Endothelial cell of umbilical vein (primary cell): ENCODE measurements around the gene SRP68. TPM values are rescaled to one million over a fixed set of nuclear protein-coding genes. Genes with fewer than 3 reads are reported as not detected.

Source experiments
- BruUV-seq: library from RNA; stranded (reverse); fragments of 400-500 nt; replicated peaks from 2 replicates; lab custom pipeline; 2021; lab: Mats Ljungman, UMichigan
- CTCF ChIA-PET: fragments of 300-600, 350-600 bp; sonication (Branson Sonifier 250); formaldehyde crosslinking; loops from one replicate; lab custom pipeline; 2021; ENCODE audit warnings: antibody characterized with exemption, inconsistent platforms; lab: Charles Lee
- POLR2A ChIA-PET: fragments of 300-600, 350-600 bp; sonication (Branson Sonifier 250); formaldehyde crosslinking; loops from one replicate; lab custom pipeline; 2021; ENCODE audit warnings: antibody characterized with exemption, inconsistent platforms; lab: Charles Lee
- DNase-seq: peaks from one replicate; pipeline ENCODE4 v3.0.0-alpha.2; 2011; ENCODE audit warnings: low read depth, low spot score
- FAIRE-seq: peaks from 2 replicates; lab custom pipeline; 2011; peaks lifted over from hg19 to GRCh38; lab: Jason Lieb, UNC
- H2AFZ ChIP-seq: 2 replicates; pipeline ENCODE4 v1.6.0; 2012; ENCODE audit warnings: low read depth, low read length, control low read depth, inconsistent platforms
- H3K27ac ChIP-seq: 2 replicates; pipeline ENCODE4 v1.5.1; 2011; ENCODE audit warnings: low read depth, mild to moderate bottlenecking, control low read depth, low read length, moderate library complexity; ENCODE audit not compliant: insufficient read depth
- H3K27me3 ChIP-seq, 2 experiments: 2 replicates each; pipeline versions ENCODE4 v1.6.0 to v1.6.1; 2011; ENCODE audit warnings: low read length in 2 of 2, mixed read lengths in 1 of 2; ENCODE audit not compliant: control insufficient read depth in 2 of 2, insufficient read depth in 2 of 2
- H3K36me3 ChIP-seq, 2 experiments: 2 replicates in 1 of 2; 3 replicates in 1 of 2; pipeline ENCODE4 v1.5.1; 2011; ENCODE audit warnings: low read length in 2 of 2, mild to moderate bottlenecking in 1 of 2, moderate library complexity in 1 of 2; ENCODE audit not compliant: control insufficient read depth in 2 of 2, insufficient read depth in 2 of 2; ENCODE audit errors: extremely low read depth in 1 of 2
- H3K4me1 ChIP-seq: 3 replicates; pipeline ENCODE4 v1.5.1; 2011; ENCODE audit warnings: mild to moderate bottlenecking, low read length; ENCODE audit not compliant: control insufficient read depth, insufficient read depth; ENCODE audit errors: extremely low read depth
- H3K4me2 ChIP-seq: 2 replicates; pipeline ENCODE4 v1.6.1; 2011; ENCODE audit warnings: low read length, control low read depth, mixed read lengths; ENCODE audit not compliant: insufficient read depth
- H3K4me3 ChIP-seq, 3 experiments: fragments of 200-600 bp in 1 of 3; sonication (generic), shearing (Covaris generic) in 1 of 3; replicated peaks in 1 of 3; 2 replicates each; pipeline ENCODE4 v1.5.1; 2011 to 2016; ENCODE audit warnings: control low read depth in 3 of 3, low read length in 3 of 3, mild to moderate bottlenecking in 2 of 3, inconsistent platforms in 1 of 3, low read depth in 1 of 3, moderate library complexity in 1 of 3; ENCODE audit not compliant: insufficient read depth in 1 of 3
- H3K79me2 ChIP-seq: 2 replicates; pipeline ENCODE4 v1.6.0; 2012; ENCODE audit warnings: low read length, inconsistent platforms; ENCODE audit not compliant: control insufficient read depth, insufficient read depth
- H3K9ac ChIP-seq: replicated peaks from 2 replicates; pipeline ENCODE3; 2011; ENCODE audit warnings: low read length, control low read depth; ENCODE audit not compliant: insufficient read depth; ENCODE audit errors: extremely low read depth
- H3K9me1 ChIP-seq: replicated peaks from 3 replicates; pipeline ENCODE4 v1.6.0; 2011; ENCODE audit warnings: mild to moderate bottlenecking, low read length; ENCODE audit not compliant: control insufficient read depth, insufficient read depth; ENCODE audit errors: extremely low read depth
- H3K9me3 ChIP-seq: replicated peaks from 2 replicates; pipeline ENCODE4 v1.5.1; 2012; ENCODE audit warnings: low read length, inconsistent platforms; ENCODE audit not compliant: control insufficient read depth, insufficient read depth
- H4K20me1 ChIP-seq: replicated peaks from 2 replicates; pipeline ENCODE3; 2011; ENCODE audit warnings: mild to moderate bottlenecking, low read length; ENCODE audit not compliant: control insufficient read depth, insufficient read depth; ENCODE audit errors: extremely low read depth
- CTCF ChIP-seq, 2 donors: IDR thresholded peaks; 1 replicate in 1 of 2; 2 replicates in 1 of 2; pipeline ENCODE4 v1.5.1; 2011; ENCODE audit warnings: low read length in 2 of 2, mild to moderate bottlenecking in 2 of 2, moderate library complexity in 2 of 2, control low read depth in 1 of 2, inconsistent platforms in 1 of 2, low read depth in 1 of 2; ENCODE audit not compliant: insufficient read depth in 1 of 2; ENCODE audit errors: extremely low read depth in 1 of 2
- EZH2 ChIP-seq: IDR thresholded peaks from 2 replicates; pipeline ENCODE4 v1.6.1; 2012; ENCODE audit warnings: borderline replicate concordance, low read depth, mild to moderate bottlenecking, moderate library complexity, low read length, inconsistent platforms; ENCODE audit not compliant: severe bottlenecking
- FOS ChIP-seq: IDR thresholded peaks from 2 replicates; pipeline ENCODE4 v1.6.1; 2011; ENCODE audit warnings: mild to moderate bottlenecking, low read length, moderate library complexity, borderline replicate concordance; ENCODE audit not compliant: insufficient read depth
- GATA2 ChIP-seq: IDR thresholded peaks from 2 replicates; pipeline ENCODE4 v1.7.0; 2011; ENCODE audit warnings: low read depth, mild to moderate bottlenecking, moderate library complexity, mixed read lengths, low read length; ENCODE audit not compliant: insufficient read length, insufficient read depth
- JUN ChIP-seq: IDR thresholded peaks from 2 replicates; pipeline ENCODE4 v1.6.1; 2011; ENCODE audit warnings: borderline replicate concordance, low read depth; ENCODE audit not compliant: insufficient read length, insufficient read depth
- MAX ChIP-seq: IDR thresholded peaks from 2 replicates; pipeline ENCODE4 v1.6.1; 2011; ENCODE audit not compliant: insufficient read depth, insufficient read length
- MYC ChIP-seq: IDR thresholded peaks from one replicate; pipeline ENCODE4 v1.6.1; 2011; ENCODE audit warnings: mild to moderate bottlenecking, low read depth, low read length
- POLR2A ChIP-seq: IDR thresholded peaks from 2 replicates; pipeline ENCODE4 v1.6.1; 2012; ENCODE audit warnings: low read depth, mild to moderate bottlenecking, control low read depth, low read length
- POLR2AphosphoS5 ChIP-seq: IDR thresholded peaks from 2 replicates; pipeline ENCODE4 v1.6.1; 2012; ENCODE audit warnings: low read depth, mild to moderate bottlenecking, control low read depth, low read length, moderate library complexity; ENCODE audit not compliant: insufficient read depth
- dilution Hi-C: fragments of 300-500 bp; cut with MboI; formaldehyde crosslinking; loops from one replicate; pipeline ENCODE4 v1.15.0; 2019; ENCODE audit warnings: low sequenced_read_pairs; ENCODE audit not compliant: extremely low pct_ligation_motif_present
- intact Hi-C: fragments of 100-400 bp; cut with micrococcal nuclease; formaldehyde crosslinking; loops from one replicate; pipeline ENCODE4 v1.10.0; 2022
- polyA plus RNA-seq, 4 experiments: library from polyadenylated mRNA; depleted of rRNA in 3 of 4; stranded (reverse) in 3 of 4; unstranded in 1 of 4; fragments of >200 nt; gene quantifications; 2 replicates each; pipeline versions ENCODE4 v1.2.1 to v1.2.3, GENCODE V29; 2011 to 2012; ENCODE audit warnings: missing spikeins in 1 of 4
- total RNA-seq: library from RNA; stranded (reverse); gene quantifications from 2 replicates; pipeline ENCODE4 v1.2.3, GENCODE V29; 2021

SRP68 gene
- total and polyA plus RNA-seq, 2 donors (not counting 3 experiments of a cell fraction or from before 2014, with no cell fraction given) = 64.6 to 81.7 TPM

GRCh38 chr17:76022973-76023899 is 49.1 kb downstream of the SRP68 start:
- H3K9me3 ChIP-seq = no peaks in the 10 kb centered on the region
- no peak overlapping the region for H3K9ac ChIP-seq
- H3K36me3 ChIP-seq = no peaks in the 10 kb centered on the region
- no peak overlapping the region for H3K4me3 ChIP-seq
- H3K27me3 ChIP-seq = no peaks in the 10 kb centered on the region
- DNase-seq (no peak), FAIRE-seq (no peak)
- H2AFZ ChIP-seq = no peak overlapping the region
- ChIA-PET POLR2A (no interaction called here), CTCF (interaction anchor here (0.9 kb wide), 1 partner anchor 9 kb away, joined by 3 read pairs; no protein-coding TSS in a partner anchor)
- no TSS peak for BruUV-seq
- TF ChIP-seq FOS = no peak
- TF ChIP-seq GATA2 = no peak
- TF ChIP-seq MAX = no peak
- no peak for TF ChIP-seq POLR2A
- no peak for TF ChIP-seq MYC
- TF ChIP-seq POLR2AphosphoS5 = no peak
- no peak for TF ChIP-seq CTCF (IDR thresholded peaks at IDR 0.05; ENCODE audit: extremely low read depth in 1 of 2, insufficient read depth in 1 of 2, low read depth in 1 of 2, low read length in 2 of 2)
- no peak for TF ChIP-seq EZH2
- no peak for TF ChIP-seq JUN
- H4K20me1 ChIP-seq = no peaks in the 10 kb centered on the region
- no peak overlapping the region for H3K27ac ChIP-seq
- dilution Hi-C loops (no loop called here), intact Hi-C loops (no loop called here)
- H3K79me2 ChIP-seq = no peaks in the 10 kb centered on the region
- no peaks in the 10 kb centered on the region for H3K9me1 ChIP-seq
- no peaks in the 10 kb centered on the region for H3K4me1 ChIP-seq
- no peak overlapping the region for H3K4me2 ChIP-seq
